HG02884 (cell line): ENCODE data around the gene PDE9A.

Source experiments
- ATAC-seq: cut with Tn5 transposase; IDR thresholded peaks from one replicate; pipeline ENCODE4 v1.9.1; 2021; ENCODE audit warnings: mild to moderate bottlenecking, moderate library complexity; ENCODE audit not compliant: unreplicated experiment

Gene PDE9A

GRCh38 chr21:42655796-42656770, 2.7 kb downstream of the PDE9A start:
- no peak for ATAC-seq

GRCh38 chr21:42656872-42657271, 3.5 kb downstream of the PDE9A start:
- ATAC-seq: no peak

GRCh38 chr21:42657676-42658319, 4.4 kb downstream of the PDE9A start:
- no peak for ATAC-seq

GRCh38 chr21:42658320-42659105, 5.1 kb downstream of the PDE9A start:
- ATAC-seq: no peak

DNA sequence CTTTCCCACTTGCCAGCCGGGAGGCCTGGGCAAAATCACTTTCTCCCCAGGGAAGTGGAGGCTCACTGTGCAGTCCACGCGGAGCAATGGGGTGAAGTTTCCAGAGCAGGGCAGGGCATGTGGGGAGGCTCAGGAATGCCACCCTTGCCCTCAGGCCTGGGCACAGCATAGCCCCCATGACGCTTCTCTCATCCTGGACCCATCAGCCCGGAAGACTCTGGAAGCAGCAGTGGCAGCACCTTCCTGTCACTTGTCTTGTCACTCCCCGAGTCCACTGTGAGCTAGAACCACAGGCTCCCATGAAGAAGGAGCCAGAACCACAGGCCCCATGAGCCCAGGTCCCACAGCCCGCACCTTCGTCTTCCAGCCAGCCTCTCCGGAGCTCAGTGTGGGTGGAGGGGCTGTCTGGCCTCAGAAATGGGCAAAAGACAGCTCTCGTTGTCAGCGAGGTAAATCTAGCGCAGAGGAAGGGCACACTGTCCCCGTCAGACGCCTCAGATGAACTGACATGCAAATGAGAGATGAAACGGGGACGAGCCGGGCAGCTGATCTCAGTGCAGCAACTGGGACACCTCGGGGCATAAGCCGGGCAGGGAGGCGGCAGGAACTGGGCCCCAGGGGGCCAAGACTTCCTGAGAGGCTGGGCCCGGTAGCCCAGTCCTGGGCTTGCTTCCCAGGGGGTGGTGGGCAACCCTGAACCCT, 6.1 kb downstream of the PDE9A start:
- no peak for ATAC-seq

- no peak for ATAC-seq
These were observed 6.7 kb downstream of the PDE9A start for GRCh38 chr21:42660118-42660470.

- ATAC-seq: no peak
These were observed 8.4 kb downstream of the PDE9A start for GRCh38 chr21:42661688-42662429.

DNA sequence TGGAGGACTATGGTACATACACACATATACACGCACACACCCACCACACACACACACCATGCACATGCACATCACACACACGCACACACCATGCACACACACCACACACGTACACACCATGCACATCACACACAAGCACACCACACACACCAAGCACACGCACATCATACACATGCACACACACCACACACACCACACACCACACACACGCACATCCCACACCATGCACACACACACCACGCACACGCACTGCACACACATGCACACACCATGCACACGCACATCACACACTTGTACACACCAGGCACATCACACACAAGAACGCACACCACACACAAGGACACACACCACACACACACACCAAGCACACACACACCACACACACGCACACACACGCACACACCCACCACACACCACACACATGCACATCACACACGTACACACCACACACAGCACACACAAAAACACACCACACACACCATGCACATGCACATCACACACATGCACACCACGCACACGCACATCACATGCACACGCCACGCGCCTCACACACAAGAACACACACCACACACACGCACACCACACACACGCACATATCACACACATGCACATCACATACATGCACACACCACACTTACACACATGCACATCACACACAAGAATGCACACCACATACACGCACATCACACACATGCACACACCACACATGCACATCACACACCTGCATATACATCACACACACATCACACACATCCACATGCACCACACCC, 9.2 kb downstream of the PDE9A start:
- no peak for ATAC-seq

DNA sequence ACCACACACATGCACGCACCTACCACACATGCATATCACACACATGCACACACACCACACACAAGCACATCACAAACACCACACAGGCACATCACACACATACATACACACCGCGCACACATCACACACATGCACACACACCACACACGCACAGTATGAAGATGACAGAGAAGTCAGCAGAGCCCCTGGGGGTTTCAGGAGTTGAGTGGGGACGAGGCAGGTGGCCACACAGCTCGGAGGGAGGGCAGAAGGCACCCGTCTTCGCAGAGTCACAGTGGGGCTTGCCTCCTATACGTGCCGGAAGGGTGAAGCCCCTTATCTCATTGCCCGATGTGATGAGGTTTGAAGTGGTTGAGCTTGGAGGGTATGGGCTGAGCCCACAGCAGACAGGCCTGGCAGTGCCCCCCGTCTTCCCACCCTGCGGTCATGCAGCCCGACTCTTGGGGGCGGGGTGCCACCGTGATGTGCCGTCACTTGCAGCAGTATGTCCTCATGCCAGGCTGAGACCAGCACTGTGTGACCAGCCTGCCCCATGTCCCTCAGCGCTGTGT, 9.9 kb downstream of the PDE9A start:
- no peak for ATAC-seq

DNA sequence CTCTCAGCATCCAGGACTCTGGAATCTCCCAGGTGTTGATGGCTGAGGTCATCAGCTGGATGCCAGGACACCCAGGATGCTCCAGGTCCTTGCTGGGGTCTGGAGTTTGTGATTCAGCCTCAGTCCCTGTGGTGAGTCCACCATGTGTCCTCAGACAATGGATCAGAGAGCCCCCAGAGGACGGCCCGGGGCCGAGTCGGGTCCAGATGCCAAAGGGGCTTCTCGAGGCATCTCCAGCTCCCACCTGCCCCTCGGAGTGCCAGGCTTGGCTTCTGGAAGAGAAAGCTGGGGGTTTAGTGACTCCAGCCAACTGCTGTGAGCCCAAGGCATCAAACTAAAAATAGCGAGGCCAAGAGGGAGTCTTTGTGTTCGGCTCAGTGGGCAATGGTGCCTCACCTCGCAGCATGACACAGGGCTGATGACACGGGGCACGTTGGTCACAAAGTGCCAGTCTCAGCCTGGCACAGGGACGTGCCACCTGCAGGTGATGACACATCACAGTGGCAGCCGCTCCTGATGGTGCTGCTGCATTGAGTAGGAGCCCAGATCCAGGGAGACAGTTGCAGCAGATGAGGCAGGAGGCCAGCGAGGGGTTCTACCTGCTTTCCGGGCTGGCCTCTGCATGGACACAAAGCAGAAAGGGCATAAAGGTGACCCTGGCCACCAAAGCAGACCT, 10.6 kb downstream of the PDE9A start:
- no peak for ATAC-seq

DNA sequence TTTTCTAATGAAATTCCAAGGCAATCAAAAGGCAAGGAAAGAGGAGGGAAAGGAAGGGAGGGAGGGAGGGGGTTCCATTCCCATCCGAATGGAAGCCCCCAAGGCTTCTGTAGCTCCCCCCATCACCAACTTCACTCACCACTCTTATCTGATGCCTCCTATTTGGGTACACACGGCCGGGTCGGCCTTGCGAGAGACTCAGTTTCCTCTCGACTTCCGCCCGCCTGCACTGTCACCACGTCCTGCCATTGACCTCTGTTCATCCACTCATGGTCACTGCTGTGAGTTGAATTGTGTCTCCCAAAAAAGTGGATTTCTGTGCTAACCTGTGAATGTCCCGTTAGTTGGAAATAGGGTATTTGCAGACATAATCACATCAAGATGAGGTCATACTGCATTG, 11.2 kb downstream of the PDE9A start:
- no peak for ATAC-seq

DNA sequence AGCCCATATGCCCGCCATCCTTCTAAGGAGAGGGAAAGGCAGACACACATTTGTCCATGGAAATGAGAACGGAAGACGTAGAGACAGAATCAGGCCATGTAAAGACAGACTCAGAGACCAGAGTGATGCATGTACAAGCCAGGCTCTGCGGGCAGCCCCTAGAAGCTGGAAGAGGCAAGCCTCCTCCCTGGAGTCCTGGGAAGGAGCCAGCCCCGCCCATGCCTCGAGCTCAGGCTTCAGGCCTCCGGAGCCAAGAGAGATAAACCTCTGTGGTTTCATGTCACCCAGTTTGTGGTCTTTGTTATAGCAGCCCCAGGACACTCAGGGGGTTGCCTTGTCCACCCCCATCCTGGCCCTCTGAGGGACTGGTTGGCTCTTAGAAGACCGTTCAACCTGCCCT, 11.6 kb downstream of the PDE9A start:
- no peak for ATAC-seq

DNA sequence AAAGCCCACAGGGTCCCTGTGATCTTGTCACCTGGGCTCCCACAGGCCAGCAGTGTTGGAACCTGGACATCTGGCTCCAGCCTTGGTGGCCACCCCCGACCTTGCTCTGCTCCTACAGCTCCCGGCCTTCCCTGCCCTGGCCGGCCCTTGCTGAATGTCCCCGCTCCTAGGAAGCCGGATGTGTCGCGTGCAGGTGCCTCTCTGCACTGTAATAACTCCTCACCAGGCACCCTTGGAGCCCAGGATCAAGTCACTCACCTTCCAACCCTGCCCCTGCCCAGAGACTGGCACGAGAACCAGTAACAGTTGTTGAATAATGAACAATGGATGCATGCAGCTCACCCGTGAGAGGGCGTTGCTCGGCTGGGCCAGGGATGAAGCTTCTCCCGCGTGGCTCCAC, 12.1 kb downstream of the PDE9A start:
- ATAC-seq: no peak

GRCh38 chr21:42666023-42666747, 12.8 kb downstream of the PDE9A start:
- ATAC-seq: no peak

DNA sequence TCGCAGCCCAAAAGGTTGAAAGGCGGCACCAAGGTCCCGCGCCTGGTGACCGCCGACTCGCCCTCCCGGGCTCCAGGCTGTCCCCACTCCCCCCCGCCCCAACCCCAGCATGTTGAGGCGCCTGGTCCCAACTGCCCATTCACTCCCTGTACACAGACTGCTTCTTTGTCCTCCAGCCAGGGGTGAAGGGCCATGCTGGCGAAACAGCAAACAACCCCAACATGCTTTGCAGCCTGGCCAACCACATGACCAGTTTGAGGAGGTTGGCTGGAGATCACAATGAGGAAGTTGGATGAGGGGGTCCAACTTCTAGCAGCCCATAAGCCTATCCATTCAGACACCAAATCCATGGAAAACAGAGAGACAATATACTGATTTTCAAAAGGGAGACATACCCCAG, 13.5 kb downstream of the PDE9A start:
- no peak for ATAC-seq

DNA sequence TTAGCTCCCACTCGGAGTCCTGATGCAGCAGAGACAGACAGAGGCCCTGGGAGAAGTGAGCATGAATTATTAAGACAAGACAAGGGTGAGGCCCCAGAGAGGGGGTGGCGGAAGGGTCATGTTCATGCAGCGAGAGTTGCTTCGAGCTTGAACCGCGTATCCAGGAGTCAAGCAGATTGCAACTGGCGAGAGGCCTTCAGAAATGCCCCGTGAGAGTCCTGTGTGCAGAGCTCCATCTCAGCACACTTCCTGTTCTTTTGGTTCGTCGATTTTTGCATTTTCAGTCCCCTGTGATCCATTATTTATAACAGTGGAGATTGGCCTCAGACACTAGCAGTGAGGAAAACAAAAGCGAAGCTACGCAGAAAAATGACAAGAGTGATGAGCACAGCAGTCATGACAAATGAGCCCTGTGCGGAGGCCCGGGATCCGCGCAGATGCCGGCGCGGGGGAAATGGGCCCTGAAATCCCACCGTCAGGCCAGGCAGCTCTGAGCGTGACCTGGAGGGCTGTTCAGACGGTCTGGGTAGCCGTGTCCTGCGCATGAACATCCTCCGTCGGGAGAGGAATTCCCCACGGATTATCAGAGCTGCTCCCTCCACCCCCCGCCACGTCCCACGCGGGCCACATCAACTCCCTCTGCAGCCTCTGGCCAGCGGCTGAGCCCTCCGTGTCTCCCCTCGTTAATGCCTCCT, 15.0 kb downstream of the PDE9A start:
- no peak for ATAC-seq

- ATAC-seq: no peak
These were observed 15.6 kb downstream of the PDE9A start for GRCh38 chr21:42669041-42669440.
